PC-3 (cell line): ENCODE results near the gene IFI44.

Source experiments
- CTCF ChIP-seq: fragments of 300-600 bp; sonication (generic); conservative IDR thresholded peaks from 2 replicates; pipeline ENCODE4 v1.5.1; 2017; ENCODE audit warnings: antibody characterized with exemption, low read depth, mild to moderate bottlenecking, low read length
- EZH2phosphoT487 ChIP-seq: fragments of 300-600 bp; sonication (generic); IDR thresholded peaks from 2 replicates; pipeline ENCODE4 v1.6.1; 2018; ENCODE audit warnings: mild to moderate bottlenecking, antibody characterized with exemption, low read length, borderline replicate concordance

GRCh38 chr1:78649628-78650027, at the start of gene IFI44:
- TF ChIP-seq CTCF (no peak), EZH2phosphoT487 (no peak)
